CD14-positive monocyte (primary cell): ENCODE results near the gene MALRD1. TPM values are rescaled to one million over a fixed set of nuclear protein-coding genes. Genes with fewer than 3 reads are reported as not detected.

ENCODE experiments used
- DNase-seq, 3 donors: peaks; one replicate each; pipeline ENCODE4 v3.0.0-alpha.2; 2011 to 2022
- H2AFZ ChIP-seq: 2 replicates; pipeline ENCODE4 v1.6.0; 2012; ENCODE audit warnings: mild to moderate bottlenecking, low read depth, low read length, inconsistent platforms; ENCODE audit not compliant: insufficient read depth, poor library complexity, severe bottlenecking
- H3K27ac ChIP-seq, 2 donors: 1 replicate in 1 of 2; 2 replicates in 1 of 2; pipeline ENCODE4 v1.5.1; 2012 to 2013; ENCODE audit warnings: low read length in 2 of 2, control low read depth in 1 of 2, inconsistent platforms in 1 of 2, low read depth in 1 of 2, mild to moderate bottlenecking in 1 of 2
- H3K27me3 ChIP-seq, 2 donors: one replicate each; pipeline versions ENCODE4 v1.6.0 to v1.6.1; 2011 to 2013; ENCODE audit warnings: low read length in 2 of 2; ENCODE audit not compliant: control insufficient read depth in 2 of 2, insufficient read depth in 2 of 2
- H3K36me3 ChIP-seq, 2 donors: replicated peaks in 1 of 2; 1 replicate in 1 of 2; 2 replicates in 1 of 2; pipeline versions ENCODE4 v1.5.1 to v1.6.1; 2012 to 2013; ENCODE audit warnings: low read length in 2 of 2, control low read depth in 1 of 2, inconsistent platforms in 1 of 2, mild to moderate bottlenecking in 1 of 2; ENCODE audit not compliant: insufficient read depth in 2 of 2, control insufficient read depth in 1 of 2
- H3K4me1 ChIP-seq, 2 donors: 1 replicate in 1 of 2; 2 replicates in 1 of 2; pipeline versions ENCODE4 v1.5.1 to v1.6.1; 2012 to 2013; ENCODE audit warnings: low read length in 2 of 2, control low read depth in 1 of 2, inconsistent platforms in 1 of 2, mild to moderate bottlenecking in 1 of 2, moderate library complexity in 1 of 2; ENCODE audit not compliant: insufficient read depth in 2 of 2, control insufficient read depth in 1 of 2
- H3K4me2 ChIP-seq: replicated peaks from 2 replicates; pipeline ENCODE3; 2012; ENCODE audit warnings: low read length, moderate library complexity, mild to moderate bottlenecking; ENCODE audit not compliant: poor library complexity, severe bottlenecking; ENCODE audit errors: extremely low read depth
- H3K4me3 ChIP-seq, 3 experiments: fragments of 200-600 bp in 1 of 3; sonication (generic) in 1 of 3; replicated peaks in 1 of 3; 1 replicate in 2 of 3; 2 replicates in 1 of 3; pipeline ENCODE4 v1.5.1; 2011 to 2013; ENCODE audit warnings: low read length in 3 of 3, mild to moderate bottlenecking in 3 of 3, control low read depth in 2 of 3, low read depth in 2 of 3, inconsistent platforms in 1 of 3, moderate library complexity in 1 of 3
- H3K79me2 ChIP-seq: 2 replicates; pipeline ENCODE4 v1.6.0; 2012; ENCODE audit warnings: mild to moderate bottlenecking, control low read depth, inconsistent platforms, low read length, moderate library complexity; ENCODE audit not compliant: insufficient read depth
- H3K9ac ChIP-seq: 2 replicates; pipeline ENCODE4 v1.6.0; 2017; ENCODE audit warnings: low read length, mild to moderate bottlenecking; ENCODE audit not compliant: insufficient read depth, poor library complexity, severe bottlenecking
- H3K9me3 ChIP-seq, 2 donors: replicated peaks in 1 of 2; 1 replicate in 1 of 2; 2 replicates in 1 of 2; pipeline versions ENCODE4 v1.5.1 to v1.6.1; 2012 to 2013; ENCODE audit warnings: low read length in 2 of 2, control low read depth in 1 of 2; ENCODE audit not compliant: control insufficient read depth in 1 of 2, insufficient read depth in 1 of 2
- H4K20me1 ChIP-seq: 2 replicates; pipeline ENCODE4 v1.6.0; 2012; ENCODE audit warnings: mild to moderate bottlenecking, low read length, control low read depth, moderate library complexity; ENCODE audit not compliant: insufficient read depth
- H3K27ac Mint-ChIP-seq, 7 donors: one replicate each; pipeline ENCODE4 v1.8.0; 2020; ENCODE audit warnings: mild to moderate bottlenecking in 7 of 7, mixed read lengths in 7 of 7, moderate library complexity in 6 of 7, inconsistent platforms in 2 of 7
- H3K27me3 Mint-ChIP-seq, 3 donors: one replicate each; pipeline ENCODE4 v1.8.0; 2021 to 2022; ENCODE audit warnings: low read depth in 3 of 3, mild to moderate bottlenecking in 3 of 3, mixed read lengths in 3 of 3, moderate library complexity in 3 of 3, inconsistent platforms in 1 of 3
- H3K36me3 Mint-ChIP-seq, 2 donors: one replicate each; pipeline ENCODE4 v1.8.0; 2020; ENCODE audit warnings: mixed read lengths in 2 of 2, inconsistent platforms in 1 of 2, mild to moderate bottlenecking in 1 of 2
- H3K4me1 Mint-ChIP-seq: one replicate; pipeline ENCODE4 v1.8.0; 2020; ENCODE audit warnings: mild to moderate bottlenecking, mixed read lengths
- H3K4me3 Mint-ChIP-seq, 2 donors: one replicate each; pipeline ENCODE4 v1.8.0; 2020; ENCODE audit warnings: mild to moderate bottlenecking in 2 of 2, mixed read lengths in 2 of 2, moderate library complexity in 1 of 2
- H3K9me3 Mint-ChIP-seq, 7 donors: one replicate each; pipeline ENCODE4 v1.8.0; 2020 to 2022; ENCODE audit warnings: mixed read lengths in 7 of 7, mild to moderate bottlenecking in 6 of 7, moderate library complexity in 6 of 7, inconsistent platforms in 2 of 7
- WGBS: methylation state at CpG from one replicate; pipeline ENCODE4 v1.1.5; 2013; ENCODE audit warnings: missing lambda C conversion rate; ENCODE audit not compliant: insufficient coverage; 5-methylcytosine and 5-hydroxymethylcytosine counted together
- intact Hi-C, 2 donors: fragments of 100-400 bp; cut with micrococcal nuclease; formaldehyde crosslinking; loops; one replicate each; pipeline versions ENCODE4 v1.15.0 to v1.15.1; 2023
- polyA plus RNA-seq, 3 donors: library from polyadenylated mRNA; depleted of rRNA in 1 of 3; unstranded in 2 of 3; stranded (reverse) in 1 of 3; fragments of 300-500 nt in 2 of 3; fragments of >200 nt in 1 of 3; fragmentation: Illumina TruSeq in 2 of 3; gene quantifications; 1 replicate in 2 of 3; 2 replicates in 1 of 3; pipeline ENCODE4 v1.2.3, GENCODE V29; 2012 to 2021
- TF ChIP-seq, protein P1 (sequence below): fragments of 200-600 bp; IDR thresholded peaks from one replicate; pipeline ENCODE4 v1.8.0; 2022; ENCODE audit warnings: antibody characterized with exemption, mild to moderate bottlenecking

The MALRD1 gene
- polyA plus RNA-seq, 3 donors, result not detected

- Histone ChIP-seq H3K4me1 (no peaks in the 10 kb centered on the region), H3K9me3 (no peaks in the 10 kb centered on the region), H3K27me3 (no peaks in the 10 kb centered on the region), H3K4me3 (no peak overlapping the region), H3K27ac (no peak overlapping the region), H3K9ac (no peak overlapping the region), H3K4me2 (no peak overlapping the region), H2AFZ (no peak overlapping the region), H3K36me3 (no peaks in the 10 kb centered on the region), H3K79me2 (no peaks in the 10 kb centered on the region), H4K20me1 (no peaks in the 10 kb centered on the region)
- H3K36me3 Mint-ChIP-seq, result no peaks in the 10 kb centered on the region
- intact Hi-C loops, result no loop called here
- DNase-seq, result no peak
- no peaks in the 10 kb centered on the region for H3K4me1 Mint-ChIP-seq
- TF ChIP-seq, protein P1, sequence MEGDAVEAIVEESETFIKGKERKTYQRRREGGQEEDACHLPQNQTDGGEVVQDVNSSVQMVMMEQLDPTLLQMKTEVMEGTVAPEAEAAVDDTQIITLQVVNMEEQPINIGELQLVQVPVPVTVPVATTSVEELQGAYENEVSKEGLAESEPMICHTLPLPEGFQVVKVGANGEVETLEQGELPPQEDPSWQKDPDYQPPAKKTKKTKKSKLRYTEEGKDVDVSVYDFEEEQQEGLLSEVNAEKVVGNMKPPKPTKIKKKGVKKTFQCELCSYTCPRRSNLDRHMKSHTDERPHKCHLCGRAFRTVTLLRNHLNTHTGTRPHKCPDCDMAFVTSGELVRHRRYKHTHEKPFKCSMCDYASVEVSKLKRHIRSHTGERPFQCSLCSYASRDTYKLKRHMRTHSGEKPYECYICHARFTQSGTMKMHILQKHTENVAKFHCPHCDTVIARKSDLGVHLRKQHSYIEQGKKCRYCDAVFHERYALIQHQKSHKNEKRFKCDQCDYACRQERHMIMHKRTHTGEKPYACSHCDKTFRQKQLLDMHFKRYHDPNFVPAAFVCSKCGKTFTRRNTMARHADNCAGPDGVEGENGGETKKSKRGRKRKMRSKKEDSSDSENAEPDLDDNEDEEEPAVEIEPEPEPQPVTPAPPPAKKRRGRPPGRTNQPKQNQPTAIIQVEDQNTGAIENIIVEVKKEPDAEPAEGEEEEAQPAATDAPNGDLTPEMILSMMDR, result no peak
- WGBS, result no CpG with 5 or more reads among the region's 4 CpGs
- no peak overlapping the region for H3K27ac Mint-ChIP-seq
- no peak overlapping the region for H3K4me3 Mint-ChIP-seq
- peaks cover 0 to 1% (median 0%) of the 10 kb centered on the region in 3 donors for H3K27me3 Mint-ChIP-seq
- peaks cover 0 to 4% (median 0%) of the 10 kb centered on the region in 7 donors for H3K9me3 Mint-ChIP-seq
Measured at GRCh38 chr10:19572056-19572455, 523.5 kb downstream of the MALRD1 start.

DNA sequence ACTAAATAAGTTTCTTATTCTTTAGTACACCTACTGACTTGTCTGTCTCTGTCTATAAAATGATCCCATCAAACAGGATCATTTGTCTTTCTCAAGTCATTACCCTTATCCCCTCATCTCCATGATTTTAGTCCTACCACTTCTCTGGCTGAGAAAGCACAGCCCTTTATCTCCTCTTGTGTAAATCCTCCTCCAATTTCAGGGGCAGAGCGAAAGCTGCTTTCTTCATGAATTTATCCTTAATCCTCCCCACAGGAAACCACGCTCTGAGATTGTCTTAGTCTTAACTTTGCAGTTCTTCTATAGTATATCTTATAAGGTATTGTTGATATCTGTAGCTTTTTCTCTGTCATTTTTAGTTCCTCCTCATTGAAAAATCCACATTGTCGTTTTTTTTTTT is 528.0 kb downstream of the MALRD1 start:
- no peaks in the 10 kb centered on the region for H3K4me1 Mint-ChIP-seq
- TF ChIP-seq, protein P1, result no peak
- Histone ChIP-seq H3K9me3 (no peaks in the 10 kb centered on the region), H3K27me3 (no peaks in the 10 kb centered on the region), H3K9ac (no peak overlapping the region), H3K36me3 (no peaks in the 10 kb centered on the region), H3K4me3 (no peak overlapping the region), H3K79me2 (no peaks in the 10 kb centered on the region), H4K20me1 (no peaks in the 10 kb centered on the region), H3K4me1 (no peaks in the 10 kb centered on the region), H3K27ac (no peak overlapping the region), H2AFZ (no peak overlapping the region), H3K4me2 (no peak overlapping the region)
- H3K9me3 Mint-ChIP-seq, result peaks cover 0 to 4% (median 0%) of the 10 kb centered on the region in 7 donors
- no CpG with 5 or more reads among the region's 3 CpGs for WGBS
- H3K36me3 Mint-ChIP-seq, result no peaks in the 10 kb centered on the region
- DNase-seq, result no peak
- no peak overlapping the region for H3K4me3 Mint-ChIP-seq
- no peaks in the 10 kb centered on the region for H3K27me3 Mint-ChIP-seq
- no peak overlapping the region for H3K27ac Mint-ChIP-seq
- intact Hi-C loops, result no loop called here
